Embryonic facial prominence (tissue), 1 donor: Measurements from ENCODE around the gene PCGF2.
A peak's percentile ranks its signal among the peaks of the same experiment; 100 is the strongest.
"Not testable (repeated sequence)": the region's sequence is repeated elsewhere in the genome, so short reads cannot be mapped to it uniquely, and the experiment has no call there.

Source experiments
- DNase-seq: peaks from one replicate; pipeline ENCODE4 v3.0.0-alpha.2; 2016; ENCODE audit errors: extremely low spot score

Gene PCGF2

GRCh38 chr17:38748149-38748891 is at the start of gene PCGF2:
TSS of gene PCGF2 (minus strand) at chr17:38748336. CDS start at chr17:38740402, 7,934 bp downstream.
- DNase-seq = peak; percentile 93

- no peak for DNase-seq
Observed at GRCh38 chr17:38797828-38798227, 49.7 kb upstream of the PCGF2 start.

DNA sequence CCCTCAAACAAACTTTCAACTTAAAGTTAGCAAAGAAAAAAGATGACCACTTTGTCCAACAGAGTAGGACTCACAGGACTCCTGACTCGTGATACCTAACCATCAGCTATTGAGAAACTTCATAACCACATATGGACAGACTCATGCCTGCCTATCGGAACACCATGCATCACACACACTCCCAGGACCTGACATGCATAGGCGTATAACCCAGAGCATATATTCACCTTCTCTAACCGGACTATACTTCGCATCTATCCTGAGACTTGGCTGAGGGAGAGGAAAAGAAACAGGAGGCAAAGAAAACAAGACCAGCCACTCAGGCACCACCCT is 49.0 kb upstream of the PCGF2 start:
- DNase-seq = no peak

DNA sequence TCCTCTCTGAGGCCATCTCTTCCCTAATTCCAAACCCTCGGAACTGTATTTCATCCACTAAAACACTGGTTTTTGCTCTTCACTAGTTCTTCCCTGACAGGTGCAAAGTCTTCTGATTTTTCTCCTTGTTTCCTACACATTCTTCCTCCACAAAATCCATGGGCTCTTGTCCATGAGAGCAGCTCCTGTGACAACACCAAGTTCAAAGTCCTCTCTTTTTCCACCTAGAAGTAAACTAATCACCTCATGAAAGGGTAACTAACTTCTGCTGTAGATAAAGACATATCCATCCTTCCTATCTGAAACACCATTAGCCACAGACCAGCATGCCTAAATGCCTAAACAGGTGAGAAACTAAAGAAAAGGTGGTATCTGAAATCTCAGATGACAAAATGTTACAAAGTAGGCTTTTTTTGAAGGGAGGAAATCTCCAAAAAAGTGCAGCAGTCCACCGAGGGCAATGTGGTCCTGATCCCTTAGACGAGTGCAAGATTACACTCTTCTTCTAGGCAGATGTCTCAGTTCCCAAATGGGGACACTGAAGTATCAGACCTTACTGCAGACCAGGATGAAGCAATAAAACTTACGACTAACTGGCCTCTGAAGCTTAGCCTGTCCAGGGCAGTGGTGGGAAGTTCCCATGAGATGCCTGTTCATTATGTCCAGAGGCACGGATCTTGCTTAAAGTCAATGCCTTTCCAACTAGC is 48.5 kb upstream of the PCGF2 start:
- no peak for DNase-seq

DNA sequence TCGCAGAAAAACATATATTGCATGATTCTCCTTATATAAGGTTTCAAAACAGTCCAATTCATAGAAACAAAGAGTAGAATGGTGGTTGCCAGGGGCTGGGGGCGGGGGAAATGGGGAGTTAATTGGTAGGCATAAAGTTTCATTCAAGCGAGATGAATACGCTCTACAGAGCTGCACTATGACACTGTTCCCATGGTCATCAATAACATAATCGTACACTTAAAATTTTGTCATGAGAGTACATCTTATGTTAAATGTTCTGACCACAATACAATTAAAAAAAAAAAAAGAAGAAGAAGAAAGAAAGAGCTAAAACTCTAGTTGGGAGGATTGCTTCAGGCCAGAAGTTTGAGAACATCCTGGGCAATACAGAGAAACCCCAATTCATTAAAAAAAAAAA is 46.1 kb upstream of the PCGF2 start:
- DNase-seq = no peak

DNA sequence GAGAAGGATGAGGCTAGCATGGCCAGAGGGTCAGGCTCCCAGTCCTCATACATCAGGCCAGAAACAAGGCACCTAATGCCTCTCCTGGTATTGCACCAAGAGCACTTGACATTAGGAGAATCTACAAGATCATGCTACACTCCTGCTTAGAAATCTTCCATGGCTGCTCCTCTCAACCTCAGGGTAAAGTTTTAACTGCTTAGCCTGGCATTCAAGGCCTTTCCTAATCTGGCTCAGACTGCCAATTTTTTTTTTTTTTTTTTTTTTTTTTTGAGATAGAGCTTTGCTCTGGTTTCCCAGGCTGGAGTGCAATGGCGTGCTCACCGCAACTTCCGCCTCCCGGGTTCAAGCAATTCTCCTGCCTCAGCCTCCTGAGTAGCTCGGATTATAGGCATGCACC is 43.0 kb upstream of the PCGF2 start:
- no peak for DNase-seq

DNA sequence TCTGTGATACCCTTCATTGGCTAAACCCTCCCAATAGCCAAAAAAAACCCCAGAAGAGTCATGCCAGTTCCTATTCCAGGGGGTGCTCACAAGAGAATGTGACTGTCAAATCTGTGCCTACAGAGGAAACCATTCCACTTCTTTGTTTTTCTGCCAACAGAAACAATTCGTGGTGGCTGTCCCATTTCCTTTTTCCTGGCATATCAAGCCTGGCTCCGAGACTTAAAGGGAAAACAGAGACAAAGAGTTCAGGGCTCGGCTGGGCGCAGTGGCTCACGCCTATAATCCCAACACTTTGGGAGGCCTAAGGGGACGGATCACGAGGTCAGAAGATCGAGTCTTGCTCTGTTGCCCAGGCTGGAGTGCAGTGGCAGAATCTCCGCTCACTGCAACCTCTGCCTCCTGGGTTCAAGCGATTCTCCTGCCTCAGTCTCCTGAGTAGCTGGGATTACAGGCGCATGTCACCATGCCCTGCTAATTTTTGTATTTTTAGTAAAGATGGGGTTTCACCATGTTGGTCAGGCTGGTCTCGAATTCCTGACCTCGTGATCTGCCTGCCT is 42.1 kb upstream of the PCGF2 start:
- DNase-seq = not testable (repeated sequence)

- DNase-seq = no peak
Observed at GRCh38 chr17:38789185-38789584, 41.0 kb upstream of the PCGF2 start.

GRCh38 chr17:38787999-38788398 is 39.9 kb upstream of the PCGF2 start:
- DNase-seq = not testable (repeated sequence)

DNA sequence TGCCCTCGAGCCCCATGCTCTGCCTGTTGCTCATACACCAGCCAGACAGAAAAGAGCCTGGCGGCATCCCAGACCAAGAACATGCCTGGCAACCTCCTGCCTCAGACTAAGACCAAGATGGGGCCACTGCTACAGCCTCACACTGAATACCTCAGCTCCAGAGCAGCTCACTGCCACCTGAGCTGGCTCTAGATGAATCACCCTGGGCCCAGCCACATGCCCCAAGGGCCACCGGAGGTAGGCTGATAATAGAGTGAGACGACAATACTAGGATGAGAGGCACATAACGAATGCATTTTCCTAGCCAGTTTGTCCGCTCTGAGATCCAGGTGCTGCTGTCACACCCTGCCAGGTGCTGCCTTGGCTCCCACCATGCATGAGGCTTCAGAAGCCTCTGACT is 38.2 kb upstream of the PCGF2 start:
- no peak for DNase-seq

- no peak for DNase-seq
Observed at GRCh38 chr17:38783227-38783626, 35.1 kb upstream of the PCGF2 start.

GRCh38 chr17:38779965-38780752 is 32.0 kb upstream of the PCGF2 start:
- no peak for DNase-seq

DNA sequence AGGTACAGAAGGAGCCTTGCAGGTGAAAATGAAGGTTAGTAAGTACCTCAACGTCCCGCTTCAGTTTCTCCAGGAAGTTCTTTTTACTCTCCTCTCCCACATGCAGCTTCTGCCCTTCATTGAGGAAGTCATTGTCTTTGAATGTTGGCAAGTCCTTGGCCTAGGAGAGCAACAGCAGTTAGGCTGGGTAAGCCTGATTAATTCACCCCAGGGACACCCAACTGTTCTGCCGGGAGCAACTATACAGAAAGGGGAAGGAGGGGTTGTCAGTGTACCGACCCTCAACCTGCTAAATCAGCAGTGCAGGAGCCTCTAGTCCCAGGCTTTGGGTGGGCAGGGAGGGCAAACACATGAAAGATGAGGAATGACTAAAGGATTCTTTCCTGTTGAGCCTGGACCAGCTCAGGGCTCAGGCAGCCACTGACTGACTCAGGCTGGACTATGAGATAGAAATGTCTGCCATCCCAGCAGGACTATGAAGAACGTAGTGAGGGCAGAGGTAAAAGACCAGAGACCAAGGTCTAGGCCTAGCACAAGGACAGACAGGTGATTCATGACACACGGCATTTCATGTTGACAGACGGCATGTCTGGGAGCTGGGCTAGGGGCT is 29.6 kb upstream of the PCGF2 start:
- DNase-seq = no peak

DNA sequence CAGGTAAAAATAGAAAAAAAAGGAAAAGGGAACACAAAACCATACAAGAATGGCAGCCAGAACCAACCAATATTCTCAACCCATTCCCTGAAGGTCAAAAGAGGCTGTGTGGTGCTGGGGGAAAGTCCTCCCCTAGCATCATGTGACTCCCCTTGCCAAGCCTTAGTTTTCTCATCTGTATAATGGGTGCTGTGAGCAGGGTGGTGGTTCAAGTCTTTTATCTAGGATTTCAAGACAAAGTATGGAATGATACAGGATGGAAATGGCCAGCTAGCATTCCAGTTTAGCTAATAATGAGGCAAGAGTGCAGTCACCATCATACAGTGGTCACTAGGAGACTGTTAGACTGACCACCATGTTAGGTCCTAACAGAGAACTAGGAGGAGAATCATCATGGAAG is 25.1 kb upstream of the PCGF2 start:
- no peak for DNase-seq

GRCh38 chr17:38768417-38768816 is 20.3 kb upstream of the PCGF2 start:
- no peak for DNase-seq

- no peak for DNase-seq
Observed at GRCh38 chr17:38766341-38766740, 18.2 kb upstream of the PCGF2 start.

- no peak for DNase-seq
Observed at GRCh38 chr17:38762231-38762630, 14.1 kb upstream of the PCGF2 start.

- no peak for DNase-seq
Observed at GRCh38 chr17:38761612-38762011, 13.5 kb upstream of the PCGF2 start.

GRCh38 chr17:38753071-38753506 is 5.0 kb upstream of the PCGF2 start:
- DNase-seq = no peak

DNA sequence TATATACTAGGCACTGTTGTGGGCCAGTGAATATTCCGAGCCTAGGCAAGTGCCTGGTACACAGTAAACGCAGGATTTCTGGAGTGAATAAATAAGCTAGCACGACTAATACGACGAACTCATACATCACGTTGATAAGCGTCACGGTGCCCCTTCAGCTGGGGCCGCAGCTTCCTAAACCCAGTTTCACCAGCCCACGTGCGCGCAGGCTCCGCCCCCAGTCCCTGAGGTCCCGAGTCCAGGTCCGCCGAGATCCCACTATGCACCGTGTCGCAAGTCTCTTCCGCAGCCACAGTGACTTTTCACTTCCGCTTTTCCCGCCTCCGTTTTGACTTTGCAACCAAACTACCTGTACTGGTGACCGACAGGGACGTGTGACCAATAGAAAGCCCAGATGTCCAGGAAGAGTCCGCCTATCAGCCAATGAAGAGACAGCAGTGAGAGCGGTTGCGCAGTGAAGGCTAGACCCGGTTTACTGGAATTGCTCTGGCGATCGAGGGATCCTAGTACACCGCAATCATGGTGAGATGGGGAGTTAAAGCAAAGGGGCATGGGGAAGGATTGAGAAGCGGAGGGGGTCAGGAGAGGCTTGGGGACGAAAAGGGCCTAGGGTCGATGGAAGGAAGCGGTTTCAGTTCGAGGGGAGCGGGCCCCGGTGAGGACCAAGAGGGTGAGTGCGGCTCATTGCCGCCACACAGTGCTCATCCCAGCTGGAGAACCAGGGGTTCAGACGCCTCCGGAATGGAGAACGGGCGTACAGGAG is 4.4 kb upstream of the PCGF2 start, which contains the start of gene PSMB3:
Gene PSMB3, plus strand, starts transcription at position 434 of the 763 bp plus-strand sequence. Its CDS starts 86 bp downstream, at position 520.
- peak; percentile 98 for DNase-seq

DNA sequence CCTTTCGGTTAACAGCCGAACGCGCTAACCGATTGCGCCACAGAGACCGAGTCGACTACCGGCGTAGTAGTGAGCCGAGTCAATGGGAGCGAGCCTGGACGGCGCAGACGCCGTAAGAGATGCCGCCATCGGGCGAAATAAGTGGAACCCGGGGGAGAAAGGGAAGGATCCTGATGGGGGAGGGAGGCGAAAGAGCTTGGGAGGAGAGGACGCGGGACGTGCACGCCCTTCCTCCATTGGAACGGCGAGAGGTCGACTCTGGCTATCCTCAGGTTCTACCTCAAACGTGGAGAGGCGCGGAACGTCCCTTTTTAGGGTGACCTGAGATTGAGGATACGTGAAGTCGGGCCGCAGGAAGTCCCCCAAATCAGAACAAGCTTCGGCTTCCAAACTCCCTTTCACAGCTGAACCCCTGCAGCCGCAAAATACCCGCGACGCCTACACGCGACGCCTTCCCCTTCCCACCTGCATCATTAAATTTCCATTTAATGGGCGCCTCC is 3.7 kb upstream of the PCGF2 start:
- peak; percentile 71 for DNase-seq
